Neural cell (in vitro differentiated cells): ENCODE data around the gene PLCH1. TPM values are rescaled to one million over a fixed set of nuclear protein-coding genes. Genes with fewer than 3 reads are reported as not detected.

ENCODE experiments used
- H2AFZ ChIP-seq: fragments of 200-600, 300-800 bp; sonication (generic), shearing (Covaris generic); 2 replicates; pipeline ENCODE4 v1.6.0; 2014; ENCODE audit warnings: low read depth, mild to moderate bottlenecking, antibody characterized with exemption, low read length, moderate library complexity
- H3F3A ChIP-seq: fragments of 200-600 bp; shearing (Covaris generic); 2 replicates; pipeline ENCODE4 v1.6.1; 2016; ENCODE audit warnings: mild to moderate bottlenecking, moderate library complexity, mixed read lengths, antibody characterized with exemption, low read length; ENCODE audit not compliant: insufficient read depth, poor library complexity, severe bottlenecking
- H3K27ac ChIP-seq: fragments of 200-600, 300-800 bp; sonication (generic), shearing (Covaris generic); 2 replicates; pipeline ENCODE4 v1.5.1; 2014; ENCODE audit warnings: mild to moderate bottlenecking, low read length, moderate library complexity
- H3K27me3 ChIP-seq: fragments of 300-800, 200-600 bp; sonication (generic), shearing (Covaris generic); 2 replicates; pipeline ENCODE4 v1.6.0; 2014; ENCODE audit warnings: mild to moderate bottlenecking, low read depth, low read length, moderate library complexity; ENCODE audit not compliant: insufficient read depth
- H3K36me3 ChIP-seq: fragments of 300-800, 200-600 bp; sonication (generic), shearing (Covaris generic); 2 replicates; pipeline ENCODE4 v1.5.1; 2014; ENCODE audit warnings: mild to moderate bottlenecking, antibody characterized with exemption, low read length, moderate library complexity; ENCODE audit not compliant: insufficient read depth
- H3K4me2 ChIP-seq: fragments of 300-800, 200-600 bp; sonication (generic), shearing (Covaris generic); 2 replicates; pipeline ENCODE4 v1.6.0; 2014; ENCODE audit warnings: mild to moderate bottlenecking, low read length
- H3K4me3 ChIP-seq: fragments of 300-800, 200-600 bp; sonication (generic), shearing (Covaris generic); 2 replicates; pipeline ENCODE4 v1.5.1; 2014; ENCODE audit warnings: mild to moderate bottlenecking, low read length, moderate library complexity
- H3K79me2 ChIP-seq: fragments of 200-600 bp; shearing (Covaris generic); replicated peaks from 2 replicates; pipeline ENCODE4 v1.6.0; 2014; ENCODE audit warnings: mild to moderate bottlenecking, low read length, moderate library complexity; ENCODE audit not compliant: insufficient read depth
- H3K9ac ChIP-seq: fragments of 300-800, 200-600 bp; sonication (generic), shearing (Covaris generic); 2 replicates; pipeline ENCODE4 v1.6.1; 2016; ENCODE audit warnings: mild to moderate bottlenecking, low read length, mixed read lengths
- H3K9me2 ChIP-seq: fragments of 200-600 bp; shearing (Covaris generic); 2 replicates; pipeline ENCODE4 v1.6.1; 2016; ENCODE audit warnings: mild to moderate bottlenecking, low read length, mixed read lengths; ENCODE audit not compliant: insufficient read depth
- H3K9me3 ChIP-seq: fragments of 200-600, 300-800 bp; sonication (generic), shearing (Covaris generic); 2 replicates; pipeline ENCODE4 v1.6.1; 2016; ENCODE audit warnings: mild to moderate bottlenecking, mixed run types, low read length, moderate library complexity, mixed read lengths
- H4K20me1 ChIP-seq: fragments of 200-600 bp; shearing (Covaris generic); 2 replicates; pipeline ENCODE4 v1.6.1; 2016; ENCODE audit warnings: mild to moderate bottlenecking, mixed run types; ENCODE audit not compliant: insufficient read depth
- EP300 ChIP-seq: fragments of 450-650 bp; conservative IDR thresholded peaks from 2 replicates; pipeline ENCODE4 v1.6.1; 2014; ENCODE audit warnings: antibody characterized with exemption, mild to moderate bottlenecking, moderate library complexity; ENCODE audit not compliant: poor library complexity, severe bottlenecking
- EZH2 ChIP-seq: fragments of 200-600, 300-800 bp; shearing (Covaris generic), sonication (generic); IDR thresholded peaks from 2 replicates; pipeline ENCODE4 v1.6.1; 2014; ENCODE audit warnings: antibody characterized with exemption, low read length, borderline replicate concordance, mild to moderate bottlenecking; ENCODE audit not compliant: insufficient read depth, poor library complexity, severe bottlenecking
- MXI1 ChIP-seq: fragments of 450-650 bp; conservative IDR thresholded peaks from 2 replicates; pipeline ENCODE4 v1.6.1; 2014; ENCODE audit warnings: antibody characterized with exemption, mild to moderate bottlenecking; ENCODE audit not compliant: poor library complexity, severe bottlenecking
- POLR2AphosphoS5 ChIP-seq: IDR thresholded peaks from 2 replicates; pipeline ENCODE4 v1.6.1; 2012
- RAD21 ChIP-seq: fragments of 450-650 bp; conservative IDR thresholded peaks from 2 replicates; pipeline ENCODE4 v1.6.1; 2014; ENCODE audit warnings: antibody characterized with exemption, mild to moderate bottlenecking, moderate library complexity
- REST ChIP-seq: IDR thresholded peaks from 2 replicates; pipeline ENCODE4 v1.6.1; 2012; ENCODE audit warnings: borderline replicate concordance
- SMC3 ChIP-seq: fragments of 450-650 bp; conservative IDR thresholded peaks from 2 replicates; pipeline ENCODE4 v1.6.1; 2014; ENCODE audit warnings: antibody characterized with exemption, mild to moderate bottlenecking, moderate library complexity; ENCODE audit not compliant: poor library complexity
- TAF1 ChIP-seq: IDR thresholded peaks from 2 replicates; pipeline ENCODE4 v1.6.1; 2012; ENCODE audit warnings: low read depth
- polyA plus RNA-seq: library from polyadenylated mRNA; depleted of rRNA; stranded (reverse); fragments of >200 nt; gene quantifications from 2 replicates; pipeline ENCODE4 v1.2.3, GENCODE V29; 2014
- TF ChIP-seq, protein P1 (sequence below): fragments of 450-650 bp; IDR thresholded peaks from 2 replicates; pipeline ENCODE4 v1.5.1; 2014; ENCODE audit warnings: antibody characterized with exemption, mild to moderate bottlenecking, moderate library complexity; ENCODE audit not compliant: poor library complexity, severe bottlenecking

Gene PLCH1
- polyA plus RNA-seq, 1 donor from 2014 or later: 13.5 TPM

GRCh38 chr3:155688481-155688880, 56.4 kb downstream of the PLCH1 start:
- no peaks in the 10 kb centered on the region for H4K20me1 ChIP-seq
- no peak overlapping the region for H3K4me2 ChIP-seq
- H3F3A ChIP-seq: no peaks in the 10 kb centered on the region
- no peaks in the 10 kb centered on the region for H3K9me2 ChIP-seq
- H3K36me3 ChIP-seq: no peaks in the 10 kb centered on the region
- no peak for TF ChIP-seq REST
- no peak for TF ChIP-seq EP300
- TF ChIP-seq SMC3: no peak
- no peak for TF ChIP-seq POLR2AphosphoS5
- TF ChIP-seq, protein P1, sequence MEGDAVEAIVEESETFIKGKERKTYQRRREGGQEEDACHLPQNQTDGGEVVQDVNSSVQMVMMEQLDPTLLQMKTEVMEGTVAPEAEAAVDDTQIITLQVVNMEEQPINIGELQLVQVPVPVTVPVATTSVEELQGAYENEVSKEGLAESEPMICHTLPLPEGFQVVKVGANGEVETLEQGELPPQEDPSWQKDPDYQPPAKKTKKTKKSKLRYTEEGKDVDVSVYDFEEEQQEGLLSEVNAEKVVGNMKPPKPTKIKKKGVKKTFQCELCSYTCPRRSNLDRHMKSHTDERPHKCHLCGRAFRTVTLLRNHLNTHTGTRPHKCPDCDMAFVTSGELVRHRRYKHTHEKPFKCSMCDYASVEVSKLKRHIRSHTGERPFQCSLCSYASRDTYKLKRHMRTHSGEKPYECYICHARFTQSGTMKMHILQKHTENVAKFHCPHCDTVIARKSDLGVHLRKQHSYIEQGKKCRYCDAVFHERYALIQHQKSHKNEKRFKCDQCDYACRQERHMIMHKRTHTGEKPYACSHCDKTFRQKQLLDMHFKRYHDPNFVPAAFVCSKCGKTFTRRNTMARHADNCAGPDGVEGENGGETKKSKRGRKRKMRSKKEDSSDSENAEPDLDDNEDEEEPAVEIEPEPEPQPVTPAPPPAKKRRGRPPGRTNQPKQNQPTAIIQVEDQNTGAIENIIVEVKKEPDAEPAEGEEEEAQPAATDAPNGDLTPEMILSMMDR: no peak
- TF ChIP-seq EZH2: no peak
- no peak for TF ChIP-seq MXI1
- TF ChIP-seq RAD21: no peak
- no peak for TF ChIP-seq TAF1
- H3K27ac ChIP-seq: no peak overlapping the region
- H2AFZ ChIP-seq: no peak overlapping the region
- H3K79me2 ChIP-seq: peaks cover 16% of the 10 kb centered on the region
- no peaks in the 10 kb centered on the region for H3K27me3 ChIP-seq
- H3K9ac ChIP-seq: no peak overlapping the region
- H3K4me3 ChIP-seq: no peak overlapping the region
- H3K9me3 ChIP-seq: no peaks in the 10 kb centered on the region

DNA sequence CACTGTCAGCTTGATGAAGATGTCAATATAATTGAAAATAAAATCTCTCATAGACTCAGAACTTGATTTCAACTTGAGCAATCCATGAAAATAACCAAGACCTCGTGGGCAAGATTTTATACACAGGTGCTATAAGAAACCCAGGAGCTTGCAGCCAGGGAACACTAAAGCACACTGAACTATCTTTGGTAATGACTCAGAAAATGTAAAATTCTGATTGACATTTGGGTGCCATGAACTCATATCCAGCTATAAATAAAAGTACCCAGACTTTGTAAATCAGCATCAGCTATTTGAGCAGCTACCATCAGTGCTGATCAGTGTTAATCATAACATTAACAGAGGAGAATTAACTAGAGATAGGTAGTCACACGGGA, 61.5 kb downstream of the PLCH1 start:
- H2AFZ ChIP-seq: no peak overlapping the region
- H3K79me2 ChIP-seq: peaks cover 26% of the 10 kb centered on the region
- H3K27me3 ChIP-seq: no peaks in the 10 kb centered on the region
- no peaks in the 10 kb centered on the region for H3F3A ChIP-seq
- no peak overlapping the region for H3K9ac ChIP-seq
- H4K20me1 ChIP-seq: no peaks in the 10 kb centered on the region
- no peak overlapping the region for H3K27ac ChIP-seq
- H3K4me3 ChIP-seq: no peak overlapping the region
- no peaks in the 10 kb centered on the region for H3K9me3 ChIP-seq
- no peaks in the 10 kb centered on the region for H3K36me3 ChIP-seq
- H3K9me2 ChIP-seq: no peaks in the 10 kb centered on the region
- no peak overlapping the region for H3K4me2 ChIP-seq
- TF ChIP-seq SMC3 (no peak), MXI1 (no peak), EZH2 (no peak), RAD21 (no peak), POLR2AphosphoS5 (no peak), TAF1 (no peak), REST (no peak)
- TF ChIP-seq, protein P1: no peak
